GM12801 (cell line): ENCODE measurements around the gene PPM1H.

Experiments
- CTCF ChIP-seq: IDR thresholded peaks from one replicate; pipeline ENCODE4 v1.5.1; 2011; ENCODE audit warnings: control low read depth; ENCODE audit not compliant: insufficient read length; ENCODE audit errors: extremely low read depth

The PPM1H gene

GRCh38 chr12:62847709-62848108 lies 87.2 kb downstream of the PPM1H start:
- TF ChIP-seq CTCF, result no peak

- no peak for TF ChIP-seq CTCF
Observed at GRCh38 chr12:62846491-62846890, 88.5 kb downstream of the PPM1H start.

- no peak for TF ChIP-seq CTCF
Observed at GRCh38 chr12:62844915-62845314, 90.0 kb downstream of the PPM1H start.

GRCh38 chr12:62843716-62844115 lies 91.2 kb downstream of the PPM1H start:
- TF ChIP-seq CTCF, result no peak

- TF ChIP-seq CTCF, result no peak
Observed at GRCh38 chr12:62841846-62842245, 93.1 kb downstream of the PPM1H start.

- TF ChIP-seq CTCF, result no peak
Observed at GRCh38 chr12:62840806-62841205, 94.1 kb downstream of the PPM1H start.

GRCh38 chr12:62839869-62840660 lies 94.9 kb downstream of the PPM1H start:
- no peak for TF ChIP-seq CTCF
